Non-pigmented ciliary epithelial cell (primary cell): ENCODE data around the gene EXOC3L4.
"Not testable (repeated sequence)": the region's sequence is repeated elsewhere in the genome, so short reads cannot be mapped to it uniquely, and the experiment has no call there.

Source experiments
- DNase-seq: peaks from one replicate; pipeline ENCODE4 v3.0.0-alpha.2; 2010; ENCODE audit warnings: low read depth

EXOC3L4 gene

GRCh38 chr14:103094406-103095209 lies at the start of gene EXOC3L4:
Gene EXOC3L4 (plus strand): TSS chr14:103094725. CDS start chr14:103100220, 5,495 bp downstream.
- no peak for DNase-seq

- no peak for DNase-seq
These were observed 49.1 kb upstream of the EXOC3L4 start for GRCh38 chr14:103045371-103045869.

- DNase-seq: not testable (repeated sequence)
These were observed 47.1 kb upstream of the EXOC3L4 start for GRCh38 chr14:103047453-103047852.

GRCh38 chr14:103050935-103051334 lies 43.6 kb upstream of the EXOC3L4 start:
- no peak for DNase-seq

GRCh38 chr14:103052407-103052806 lies 42.1 kb upstream of the EXOC3L4 start:
- no peak for DNase-seq

- DNase-seq: no peak
These were observed 38.8 kb upstream of the EXOC3L4 start for GRCh38 chr14:103055695-103056094.

GRCh38 chr14:103056322-103057027 lies 38.0 kb upstream of the EXOC3L4 start:
- no peak for DNase-seq

GRCh38 chr14:103057028-103057371 lies 37.5 kb upstream of the EXOC3L4 start:
- DNase-seq: no peak

- no peak for DNase-seq
These were observed 37.0 kb upstream of the EXOC3L4 start, which contains the start of gene CDC42BPB for GRCh38 chr14:103057372-103058163. Gene CDC42BPB (minus strand): TSS chr14:103057549. CDS start chr14:103057173, 376 bp downstream.

GRCh38 chr14:103058164-103059055 lies 36.1 kb upstream of the EXOC3L4 start:
- no peak for DNase-seq

GRCh38 chr14:103059556-103059955 lies 35.0 kb upstream of the EXOC3L4 start:
- DNase-seq: no peak

- DNase-seq: no peak
These were observed 33.0 kb upstream of the EXOC3L4 start for GRCh38 chr14:103061482-103061976.

- DNase-seq: no peak
These were observed 30.1 kb upstream of the EXOC3L4 start for GRCh38 chr14:103064436-103064835.

GRCh38 chr14:103064978-103065377 lies 29.5 kb upstream of the EXOC3L4 start:
- DNase-seq: no peak

GRCh38 chr14:103065861-103066260 lies 28.7 kb upstream of the EXOC3L4 start:
- DNase-seq: no peak

- no peak for DNase-seq
These were observed 28.1 kb upstream of the EXOC3L4 start for GRCh38 chr14:103066399-103066798.

- DNase-seq: no peak
These were observed 27.1 kb upstream of the EXOC3L4 start for GRCh38 chr14:103067231-103067954.

- no peak for DNase-seq
These were observed 26.0 kb upstream of the EXOC3L4 start for GRCh38 chr14:103068351-103069073.

- no peak for DNase-seq
These were observed 24.2 kb upstream of the EXOC3L4 start for GRCh38 chr14:103070263-103070885.
